Liver (tissue), 3 donors: ENCODE data around the gene DOCK11.

Source experiments
- FOXA1 ChIP-seq: IDR thresholded peaks from 2 replicates; pipeline ENCODE4 v1.6.1; 2016; ENCODE audit warnings: antibody characterized with exemption
- GABPA ChIP-seq, 2 donors: IDR thresholded peaks in 1 of 2; conservative IDR thresholded peaks in 1 of 2; 2 replicates each; pipeline ENCODE4 v1.6.1; 2016; ENCODE audit warnings: antibody characterized with exemption in 2 of 2, mild to moderate bottlenecking in 1 of 2, moderate library complexity in 1 of 2
- JUND ChIP-seq, 2 donors: IDR thresholded peaks; 2 replicates each; pipeline ENCODE4 v1.6.1; 2016; ENCODE audit warnings: antibody characterized with exemption in 2 of 2
- SP1 ChIP-seq: IDR thresholded peaks from 2 replicates; pipeline ENCODE4 v1.6.1; 2018; ENCODE audit warnings: antibody characterized with exemption, mild to moderate bottlenecking
- TAF1 ChIP-seq: conservative IDR thresholded peaks from 2 replicates; pipeline ENCODE4 v1.6.1; 2016; ENCODE audit warnings: antibody characterized with exemption, mild to moderate bottlenecking
- YY1 ChIP-seq: IDR thresholded peaks from 2 replicates; pipeline ENCODE4 v1.6.1; 2016; ENCODE audit warnings: antibody characterized with exemption, mild to moderate bottlenecking
- TF ChIP-seq, protein P1 (sequence below): fragments of 150-350 bp; IDR thresholded peaks from 2 replicates; pipeline ENCODE4 v1.5.1; 2017; ENCODE audit warnings: improper control_type of control experiment, low read depth, low read length; ENCODE audit not compliant: missing input control
- TF ChIP-seq, protein P2 (sequence below): IDR thresholded peaks from 2 replicates; pipeline ENCODE4 v1.6.1; 2016; ENCODE audit warnings: antibody characterized with exemption
- TF ChIP-seq, protein P3 (sequence below): IDR thresholded peaks from 2 replicates; pipeline ENCODE4 v1.6.1; 2016; ENCODE audit warnings: antibody characterized with exemption, mild to moderate bottlenecking
- donor health status: healthy.
- donor health status: healthy.

DNA sequence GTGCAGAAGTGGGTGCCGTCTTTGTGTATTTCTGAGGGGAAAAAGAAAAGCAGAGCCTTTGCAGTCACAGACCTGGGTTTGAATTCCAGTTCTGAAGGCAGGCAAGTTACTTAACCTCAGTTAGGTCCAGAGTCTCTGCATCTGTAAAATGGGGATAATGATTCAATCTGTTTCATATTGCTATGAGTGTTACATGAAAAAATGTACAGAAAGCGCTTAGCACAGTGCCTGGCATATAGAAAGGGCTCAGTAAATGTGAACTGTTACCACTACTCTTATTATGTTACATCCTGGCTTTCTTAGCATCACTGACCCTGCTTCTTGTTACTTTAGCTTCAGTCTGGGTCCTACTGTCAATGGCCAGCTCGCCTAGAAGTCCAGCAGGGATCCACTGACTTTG is 45.9 kb downstream of the DOCK11 start:
- TF ChIP-seq, protein P1, sequence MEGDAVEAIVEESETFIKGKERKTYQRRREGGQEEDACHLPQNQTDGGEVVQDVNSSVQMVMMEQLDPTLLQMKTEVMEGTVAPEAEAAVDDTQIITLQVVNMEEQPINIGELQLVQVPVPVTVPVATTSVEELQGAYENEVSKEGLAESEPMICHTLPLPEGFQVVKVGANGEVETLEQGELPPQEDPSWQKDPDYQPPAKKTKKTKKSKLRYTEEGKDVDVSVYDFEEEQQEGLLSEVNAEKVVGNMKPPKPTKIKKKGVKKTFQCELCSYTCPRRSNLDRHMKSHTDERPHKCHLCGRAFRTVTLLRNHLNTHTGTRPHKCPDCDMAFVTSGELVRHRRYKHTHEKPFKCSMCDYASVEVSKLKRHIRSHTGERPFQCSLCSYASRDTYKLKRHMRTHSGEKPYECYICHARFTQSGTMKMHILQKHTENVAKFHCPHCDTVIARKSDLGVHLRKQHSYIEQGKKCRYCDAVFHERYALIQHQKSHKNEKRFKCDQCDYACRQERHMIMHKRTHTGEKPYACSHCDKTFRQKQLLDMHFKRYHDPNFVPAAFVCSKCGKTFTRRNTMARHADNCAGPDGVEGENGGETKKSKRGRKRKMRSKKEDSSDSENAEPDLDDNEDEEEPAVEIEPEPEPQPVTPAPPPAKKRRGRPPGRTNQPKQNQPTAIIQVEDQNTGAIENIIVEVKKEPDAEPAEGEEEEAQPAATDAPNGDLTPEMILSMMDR = no peak
- TF ChIP-seq, protein P2, sequence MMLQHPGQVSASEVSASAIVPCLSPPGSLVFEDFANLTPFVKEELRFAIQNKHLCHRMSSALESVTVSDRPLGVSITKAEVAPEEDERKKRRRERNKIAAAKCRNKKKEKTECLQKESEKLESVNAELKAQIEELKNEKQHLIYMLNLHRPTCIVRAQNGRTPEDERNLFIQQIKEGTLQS = no peak
- no peak for TF ChIP-seq TAF1
- no peak for TF ChIP-seq SP1
- TF ChIP-seq, protein P3, sequence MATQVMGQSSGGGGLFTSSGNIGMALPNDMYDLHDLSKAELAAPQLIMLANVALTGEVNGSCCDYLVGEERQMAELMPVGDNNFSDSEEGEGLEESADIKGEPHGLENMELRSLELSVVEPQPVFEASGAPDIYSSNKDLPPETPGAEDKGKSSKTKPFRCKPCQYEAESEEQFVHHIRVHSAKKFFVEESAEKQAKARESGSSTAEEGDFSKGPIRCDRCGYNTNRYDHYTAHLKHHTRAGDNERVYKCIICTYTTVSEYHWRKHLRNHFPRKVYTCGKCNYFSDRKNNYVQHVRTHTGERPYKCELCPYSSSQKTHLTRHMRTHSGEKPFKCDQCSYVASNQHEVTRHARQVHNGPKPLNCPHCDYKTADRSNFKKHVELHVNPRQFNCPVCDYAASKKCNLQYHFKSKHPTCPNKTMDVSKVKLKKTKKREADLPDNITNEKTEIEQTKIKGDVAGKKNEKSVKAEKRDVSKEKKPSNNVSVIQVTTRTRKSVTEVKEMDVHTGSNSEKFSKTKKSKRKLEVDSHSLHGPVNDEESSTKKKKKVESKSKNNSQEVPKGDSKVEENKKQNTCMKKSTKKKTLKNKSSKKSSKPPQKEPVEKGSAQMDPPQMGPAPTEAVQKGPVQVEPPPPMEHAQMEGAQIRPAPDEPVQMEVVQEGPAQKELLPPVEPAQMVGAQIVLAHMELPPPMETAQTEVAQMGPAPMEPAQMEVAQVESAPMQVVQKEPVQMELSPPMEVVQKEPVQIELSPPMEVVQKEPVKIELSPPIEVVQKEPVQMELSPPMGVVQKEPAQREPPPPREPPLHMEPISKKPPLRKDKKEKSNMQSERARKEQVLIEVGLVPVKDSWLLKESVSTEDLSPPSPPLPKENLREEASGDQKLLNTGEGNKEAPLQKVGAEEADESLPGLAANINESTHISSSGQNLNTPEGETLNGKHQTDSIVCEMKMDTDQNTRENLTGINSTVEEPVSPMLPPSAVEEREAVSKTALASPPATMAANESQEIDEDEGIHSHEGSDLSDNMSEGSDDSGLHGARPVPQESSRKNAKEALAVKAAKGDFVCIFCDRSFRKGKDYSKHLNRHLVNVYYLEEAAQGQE = no peak
- TF ChIP-seq YY1 = no peak
- TF ChIP-seq GABPA (IDR thresholded peaks at IDR 0.05 in 1 of 2, conservative IDR thresholded peaks at IDR 0.05 in 1 of 2) = no peak
- no peak for TF ChIP-seq FOXA1
- TF ChIP-seq JUND (IDR thresholded peaks at IDR 0.05) = no peak
